Stimulated activated CD8-positive, alpha-beta memory T cell treated with anti-CD3 and anti-CD28 coated beads, Interleukin-4, amount 100 ng/mL, for 1 hour (primary cell): ENCODE measurements around the gene PPP2R2C.

Source experiments
- DNase-seq, 2 donors: peaks; one replicate each; pipeline ENCODE4 v3.0.0-alpha.2; 2020; ENCODE audit warnings: low read depth in 2 of 2, low spot score in 1 of 2

The PPP2R2C gene

DNA sequence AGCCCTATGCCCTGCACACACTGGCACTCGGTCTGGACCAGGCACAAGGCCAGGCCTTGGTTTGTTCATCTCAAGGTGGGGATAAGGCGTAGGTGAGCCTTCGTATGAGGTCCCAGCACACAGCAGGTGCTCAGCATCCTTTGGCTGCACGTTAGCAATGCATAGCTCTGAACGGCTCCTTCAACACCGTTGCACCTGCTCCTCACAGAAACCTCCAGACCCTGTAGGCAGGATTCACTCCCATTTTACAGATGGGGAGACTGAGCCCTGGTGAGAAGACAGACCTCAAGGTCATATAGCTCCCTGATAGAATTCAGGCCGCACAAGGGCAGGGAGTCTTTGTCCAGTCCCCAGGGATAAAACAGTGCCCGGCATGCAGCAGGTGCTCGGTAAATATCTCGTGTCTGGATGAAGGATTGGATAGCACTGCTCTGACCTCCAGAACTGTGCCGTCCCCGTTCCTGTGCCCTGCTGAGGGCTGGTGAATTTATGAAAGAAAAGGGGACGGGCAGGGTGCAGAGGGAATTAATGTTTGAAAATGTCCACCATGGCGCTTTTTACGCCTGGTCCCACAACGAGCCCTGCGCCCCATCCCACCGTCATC is 2.4 kb downstream of the PPP2R2C start:
- DNase-seq: no peak

- DNase-seq: no peak
Measured at GRCh38 chr4:6469144-6469543, 3.3 kb downstream of the PPP2R2C start.

DNA sequence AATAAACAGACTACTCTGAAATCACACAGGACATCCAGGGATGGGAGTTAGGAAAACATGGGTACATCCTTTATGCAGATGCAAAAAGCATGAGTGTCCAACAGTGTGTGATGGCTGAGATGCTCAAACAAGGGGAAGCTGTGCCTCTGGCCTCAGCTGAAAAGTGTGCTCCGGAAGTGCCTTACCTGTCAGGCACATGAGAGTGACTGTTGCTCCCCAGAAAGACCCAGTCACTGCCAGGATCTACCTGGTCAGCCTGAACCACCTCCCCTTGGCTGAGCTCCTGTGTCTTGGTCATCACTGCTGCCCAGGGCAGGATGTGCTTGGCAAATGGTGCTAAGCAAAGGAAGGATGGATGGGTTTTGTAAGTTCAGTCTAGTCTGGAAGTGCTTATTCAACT is 4.0 kb downstream of the PPP2R2C start:
- no peak for DNase-seq

- DNase-seq: no peak
Measured at GRCh38 chr4:6467600-6467999, 4.8 kb downstream of the PPP2R2C start.

DNA sequence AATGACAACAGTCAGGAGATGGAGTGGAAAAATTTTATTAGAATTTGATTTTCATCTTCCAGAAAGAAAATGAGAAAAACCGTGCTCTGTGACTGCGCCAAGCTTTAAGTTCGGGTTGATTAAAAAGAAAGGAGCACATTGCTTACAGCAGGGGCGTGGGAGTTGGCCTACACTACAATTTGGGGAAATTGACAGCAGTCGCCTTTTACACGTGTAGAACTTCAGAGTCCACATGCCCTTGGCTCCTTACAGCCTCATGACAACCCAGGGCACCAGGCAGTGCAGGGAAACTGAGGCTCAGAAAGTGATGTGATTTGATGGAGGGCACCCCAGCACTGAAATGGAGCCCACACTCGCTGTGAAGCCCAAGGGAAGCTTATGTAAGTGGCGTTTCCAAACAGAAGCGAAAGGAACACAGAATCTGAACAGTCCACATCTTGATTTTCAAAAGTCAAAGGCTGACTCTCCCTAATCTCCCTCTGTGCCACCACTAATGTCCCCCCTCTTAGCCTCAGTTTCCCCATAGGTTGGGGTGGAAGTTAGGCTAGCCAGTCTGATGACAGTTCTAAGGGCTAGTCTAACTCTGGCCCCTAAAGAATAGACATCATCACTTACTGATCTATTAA is 5.5 kb downstream of the PPP2R2C start:
- DNase-seq: no peak

DNA sequence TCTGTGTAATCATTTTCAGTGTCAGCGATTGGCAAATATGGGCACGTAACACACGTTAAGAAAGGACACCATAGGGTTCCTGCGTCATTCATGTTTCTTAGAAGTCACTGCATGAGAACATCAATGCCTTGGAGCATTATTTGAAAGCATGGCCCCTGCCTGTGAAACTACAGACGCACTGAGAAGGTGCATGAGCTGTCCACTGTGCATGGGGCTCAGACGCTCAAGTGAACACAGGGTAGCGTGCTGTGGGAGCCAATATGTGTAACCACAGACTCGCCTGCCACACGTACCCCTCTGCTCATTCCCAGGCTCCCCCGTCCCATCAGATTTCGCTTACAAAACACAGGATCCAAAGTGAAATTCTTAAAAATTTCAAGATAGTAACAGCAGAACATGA is 6.5 kb downstream of the PPP2R2C start:
- no peak for DNase-seq

GRCh38 chr4:6464842-6465588 is 7.4 kb downstream of the PPP2R2C start:
- DNase-seq: no peak

GRCh38 chr4:6463311-6464289 is 8.8 kb downstream of the PPP2R2C start:
- no peak for DNase-seq

- DNase-seq: no peak
Measured at GRCh38 chr4:6461301-6462165, 10.9 kb downstream of the PPP2R2C start.

GRCh38 chr4:6460876-6461275 is 11.5 kb downstream of the PPP2R2C start:
- no peak for DNase-seq

DNA sequence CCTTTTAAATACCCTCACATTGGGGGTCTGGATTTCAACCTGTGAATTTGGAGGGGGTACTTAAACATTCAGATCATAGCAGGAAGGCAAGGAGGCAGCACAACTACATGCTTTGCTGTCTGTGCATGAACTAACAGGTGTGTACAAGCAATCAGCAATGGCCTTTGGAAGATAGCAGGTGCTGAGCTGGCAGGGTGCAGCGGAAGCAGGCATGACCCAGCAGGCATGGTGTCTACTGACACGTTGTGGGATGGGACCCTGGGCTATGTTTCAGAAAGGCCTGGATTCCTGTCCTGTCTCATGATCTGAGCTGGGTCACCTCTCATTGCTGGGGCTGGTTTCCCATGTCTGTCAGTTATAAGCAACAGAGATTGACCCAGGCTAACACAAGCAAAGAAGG is 13.9 kb downstream of the PPP2R2C start:
- no peak for DNase-seq

- DNase-seq: no peak
Measured at GRCh38 chr4:6456450-6456849, 16.0 kb downstream of the PPP2R2C start.

GRCh38 chr4:6454112-6454910 is 18.1 kb downstream of the PPP2R2C start:
- DNase-seq: no peak

GRCh38 chr4:6453688-6453990 is 18.8 kb downstream of the PPP2R2C start:
- DNase-seq: no peak

- no peak for DNase-seq
Measured at GRCh38 chr4:6452897-6453687, 19.3 kb downstream of the PPP2R2C start.

- no peak for DNase-seq
Measured at GRCh38 chr4:6452116-6452896, 20.1 kb downstream of the PPP2R2C start.

DNA sequence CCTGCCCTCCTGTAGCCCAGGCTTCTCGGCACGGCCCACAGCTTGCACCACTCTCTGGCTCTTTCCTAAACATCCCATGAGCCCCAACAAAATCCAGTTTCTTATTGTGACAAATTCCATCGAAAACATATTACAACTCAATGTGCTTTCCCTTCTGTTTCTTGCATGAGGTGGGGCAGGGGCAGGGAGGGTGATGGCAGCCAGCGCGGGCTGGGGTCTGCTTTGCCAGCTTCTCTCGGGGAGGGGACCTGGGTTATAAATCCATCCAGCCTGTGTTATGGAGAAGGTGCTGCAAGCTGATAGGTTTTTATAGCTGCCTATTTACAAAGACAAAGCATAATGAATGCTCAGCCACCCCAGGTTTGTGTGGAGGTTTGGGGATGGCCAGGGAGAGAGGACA is 21.1 kb downstream of the PPP2R2C start:
- no peak for DNase-seq

DNA sequence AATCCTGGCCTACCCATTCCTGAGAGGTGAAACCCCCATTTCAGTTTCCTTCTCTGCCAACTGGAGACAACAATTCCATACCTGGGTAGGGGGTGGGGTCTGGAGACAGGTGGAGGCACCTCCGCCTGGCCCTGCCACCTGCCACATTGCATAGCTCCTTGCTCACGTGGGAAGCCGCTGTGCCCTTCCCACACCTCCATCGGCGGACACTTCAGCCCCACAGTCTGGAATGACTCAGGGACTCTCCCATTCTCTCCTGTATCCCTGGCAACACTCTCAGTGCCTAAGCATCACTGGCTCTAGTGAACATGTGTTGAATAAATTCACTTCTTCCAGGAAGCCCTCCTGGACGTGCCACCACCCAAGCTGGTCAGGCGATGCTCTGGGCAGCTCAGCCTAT is 21.7 kb downstream of the PPP2R2C start:
- no peak for DNase-seq
